Measurements from ENCODE around the gene FAM180B.

Gene FAM180B

DNA sequence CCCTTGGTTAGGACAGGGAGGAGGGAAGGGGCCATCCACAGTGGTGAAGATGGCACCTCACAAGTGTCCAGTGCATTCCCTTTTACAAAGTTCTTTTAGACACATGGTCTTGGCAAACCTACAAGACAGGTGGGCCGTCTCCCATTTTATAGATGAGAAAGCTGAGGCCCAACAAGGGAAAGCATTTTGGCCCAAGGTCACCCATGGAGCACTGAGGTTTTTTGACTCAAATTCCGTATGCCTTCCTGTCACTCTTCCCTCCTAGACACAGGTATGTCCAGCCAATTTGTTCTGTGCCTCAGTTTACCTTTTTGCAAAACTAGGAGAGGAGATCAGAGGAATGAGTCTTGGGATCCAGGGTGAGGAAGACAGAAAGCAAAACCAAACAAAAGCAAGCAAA is 6.5 kb downstream of the FAM180B start:
- Histone ChIP-seq H4K8ac (ENCODE audit: low read depth, low read length) (no peak overlapping the region), H2BK15ac (replicated peaks; ENCODE audit: low read depth) (no peak overlapping the region), H3K36me3 (ENCODE audit: control insufficient read depth, insufficient read depth, low read length) (no peaks in the 10 kb centered on the region), H2AK5ac (ENCODE audit: low read length) (no peak overlapping the region), H3K9ac (ENCODE audit: low read length) (no peak overlapping the region), H3K79me2 (ENCODE audit: control insufficient read depth, insufficient read depth, low read length) (no peaks in the 10 kb centered on the region), H3K56ac (ENCODE audit: low read length) (no peak overlapping the region), H3K23ac (ENCODE audit: low read length) (no peak overlapping the region), H3K79me1 (ENCODE audit: low read length) (no peaks in the 10 kb centered on the region), H3K27me3 (ENCODE audit: insufficient read depth, low read length, poor library complexity) (peaks cover 16% of the 10 kb centered on the region), H3K4me2 (ENCODE audit: low read length) (no peak overlapping the region), H4K5ac (ENCODE audit: low read length) (no peak overlapping the region), H3K4ac (ENCODE audit: low read depth, low read length) (no peak overlapping the region), H3K18ac (ENCODE audit: low read length) (no peak overlapping the region), H3K4me1 (ENCODE audit: control insufficient read depth, low read depth, low read length) (peaks cover 2% of the 10 kb centered on the region), H3K27ac (ENCODE audit: low read depth, low read length) (no peak overlapping the region), H2BK5ac (ENCODE audit: low read length) (no peak overlapping the region), H2BK120ac (ENCODE audit: low read depth, low read length) (no peak overlapping the region), H3K4me3 (ENCODE audit: low read length) (no peak overlapping the region)
- DNase-seq, result no peak
- no CpG with 5 or more reads among the region's 2 CpGs for WGBS (ENCODE audit: extremely low coverage, insufficient coverage, low lambda C conversion rate)

DNA sequence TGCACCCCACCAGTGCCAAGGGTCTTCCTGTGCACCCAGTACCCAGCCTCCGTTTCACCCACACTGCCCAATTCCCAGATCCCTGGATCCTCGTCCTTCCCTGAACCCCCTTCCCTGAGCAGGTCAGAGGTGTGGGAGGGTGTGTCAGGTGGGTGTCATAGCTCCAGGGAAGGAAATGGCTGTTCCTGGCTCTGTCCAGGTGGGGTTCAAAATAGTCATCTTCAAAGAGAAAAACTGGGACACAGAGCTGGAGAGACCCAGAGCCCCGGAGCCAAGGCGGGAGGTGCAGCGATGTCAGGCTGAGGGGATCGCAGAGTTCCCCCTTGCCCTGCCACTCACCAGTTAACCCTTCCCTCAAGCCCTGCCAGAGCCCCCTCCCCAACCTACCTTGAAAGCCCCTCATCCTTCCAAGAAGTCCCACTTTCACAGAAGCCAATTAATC is 7.0 kb downstream of the FAM180B start:
- Histone ChIP-seq H3K9ac (ENCODE audit: low read length) (peak overlapping the region; percentile 69), H3K4me3 (ENCODE audit: low read length) (peak overlapping the region; percentile 43), H3K27ac (ENCODE audit: low read depth, low read length) (no peak overlapping the region), H3K56ac (ENCODE audit: low read length) (peak overlapping the region; percentile 15), H4K5ac (ENCODE audit: low read length) (no peak overlapping the region), H3K23ac (ENCODE audit: low read length) (no peak overlapping the region), H2BK15ac (replicated peaks; ENCODE audit: low read depth) (no peak overlapping the region), H3K79me2 (ENCODE audit: control insufficient read depth, insufficient read depth, low read length) (no peaks in the 10 kb centered on the region), H3K27me3 (ENCODE audit: insufficient read depth, low read length, poor library complexity) (peaks cover 16% of the 10 kb centered on the region), H3K18ac (ENCODE audit: low read length) (no peak overlapping the region), H3K4me1 (ENCODE audit: control insufficient read depth, low read depth, low read length) (peaks cover 2% of the 10 kb centered on the region), H2AK5ac (ENCODE audit: low read length) (no peak overlapping the region), H3K4me2 (ENCODE audit: low read length) (peak overlapping the region; percentile 96), H2BK5ac (ENCODE audit: low read length) (no peak overlapping the region), H3K79me1 (ENCODE audit: low read length) (no peaks in the 10 kb centered on the region), H3K4ac (ENCODE audit: low read depth, low read length) (no peak overlapping the region), H4K8ac (ENCODE audit: low read depth, low read length) (no peak overlapping the region), H2BK120ac (ENCODE audit: low read depth, low read length) (no peak overlapping the region), H3K36me3 (ENCODE audit: control insufficient read depth, insufficient read depth, low read length) (no peaks in the 10 kb centered on the region)
- WGBS (ENCODE audit: extremely low coverage, insufficient coverage, low lambda C conversion rate), result no CpG with 5 or more reads among the region's 6 CpGs
- no peak for DNase-seq

DNA sequence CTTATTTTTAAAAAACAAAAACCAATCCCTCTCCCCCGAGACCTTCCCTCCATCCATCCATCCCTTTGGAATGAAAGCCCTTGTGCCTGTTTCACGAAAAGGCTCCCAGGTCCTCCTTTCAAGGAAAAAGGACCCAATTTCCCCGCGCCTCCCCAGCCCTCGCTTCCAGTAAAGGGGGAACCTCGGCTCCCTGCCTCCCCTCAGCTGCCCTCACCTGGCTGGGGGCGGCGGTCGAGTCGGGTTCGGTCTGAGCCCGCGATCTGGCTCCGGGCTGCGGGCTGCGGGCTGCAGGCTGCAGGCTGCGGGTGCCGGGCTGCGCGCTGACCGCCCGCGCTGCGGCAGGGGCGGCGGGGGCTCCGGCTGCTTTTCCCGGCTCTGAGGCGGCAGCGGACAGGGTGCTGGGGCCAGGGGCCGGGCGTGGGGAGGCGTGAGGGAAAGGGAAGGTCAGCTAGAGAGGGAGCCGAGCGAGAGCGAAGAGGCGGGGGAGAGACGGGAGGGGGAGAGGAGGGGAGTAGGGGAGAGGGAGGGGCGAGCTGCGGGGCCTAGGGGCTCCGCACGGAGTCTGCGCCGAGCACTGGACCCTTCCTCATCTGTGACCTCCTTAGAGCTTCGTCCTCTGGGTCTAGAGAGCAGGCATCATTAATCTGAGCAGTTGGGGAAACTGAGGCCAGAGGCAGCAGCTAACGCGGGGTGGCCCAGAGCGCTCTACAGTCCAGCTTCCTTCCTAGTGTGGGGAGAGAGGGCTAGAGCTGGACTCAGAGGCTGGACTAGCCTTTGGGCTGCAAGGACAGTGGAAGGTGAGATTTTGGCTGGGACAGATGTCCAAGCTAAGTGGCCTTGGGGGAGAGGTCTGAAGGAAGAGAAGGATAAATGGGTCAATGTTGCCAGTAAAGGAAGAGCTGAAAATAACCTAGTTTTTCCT is 7.7 kb downstream of the FAM180B start, which contains the start of gene C1QTNF4:
C1QTNF4 (minus strand) TSS at position 478 of the 922 bp plus-strand sequence. CDS start 3,601 bp downstream, outside the sequence.
- Histone ChIP-seq H3K56ac (ENCODE audit: low read length) (peak within 1 kb of the TSS; percentile 83), H3K4ac (ENCODE audit: low read depth, low read length) (no peak within 1 kb of the TSS), H3K79me2 (ENCODE audit: control insufficient read depth, insufficient read depth, low read length) (no peaks in the 10 kb centered on the region), H2BK5ac (ENCODE audit: low read length) (no peak within 1 kb of the TSS), H3K36me3 (ENCODE audit: control insufficient read depth, insufficient read depth, low read length) (no peaks in the 10 kb centered on the region), H3K4me1 (ENCODE audit: control insufficient read depth, low read depth, low read length) (peaks cover 2% of the 10 kb centered on the region), H2BK120ac (ENCODE audit: low read depth, low read length) (no peak within 1 kb of the TSS), H3K27me3 (ENCODE audit: insufficient read depth, low read length, poor library complexity) (peaks cover 16% of the 10 kb centered on the region), H3K4me2 (ENCODE audit: low read length) (peak within 1 kb of the TSS; percentile 96), H2BK15ac (replicated peaks; ENCODE audit: low read depth) (no peak within 1 kb of the TSS), H3K23ac (ENCODE audit: low read length) (no peak within 1 kb of the TSS), H3K27ac (ENCODE audit: low read depth, low read length) (no peak within 1 kb of the TSS), H3K9ac (ENCODE audit: low read length) (peak within 1 kb of the TSS; percentile 69), H4K8ac (ENCODE audit: low read depth, low read length) (no peak within 1 kb of the TSS), H3K4me3 (ENCODE audit: low read length) (peak within 1 kb of the TSS; percentile 43), H3K79me1 (ENCODE audit: low read length) (no peaks in the 10 kb centered on the region), H2AK5ac (ENCODE audit: low read length) (no peak within 1 kb of the TSS), H3K18ac (ENCODE audit: low read length) (peak within 1 kb of the TSS; percentile 53), H4K5ac (ENCODE audit: low read length) (no peak within 1 kb of the TSS)
- DNase-seq, result no peak
- WGBS (ENCODE audit: extremely low coverage, insufficient coverage, low lambda C conversion rate), result no CpG with 5 or more reads among the region's 48 CpGs

DNA sequence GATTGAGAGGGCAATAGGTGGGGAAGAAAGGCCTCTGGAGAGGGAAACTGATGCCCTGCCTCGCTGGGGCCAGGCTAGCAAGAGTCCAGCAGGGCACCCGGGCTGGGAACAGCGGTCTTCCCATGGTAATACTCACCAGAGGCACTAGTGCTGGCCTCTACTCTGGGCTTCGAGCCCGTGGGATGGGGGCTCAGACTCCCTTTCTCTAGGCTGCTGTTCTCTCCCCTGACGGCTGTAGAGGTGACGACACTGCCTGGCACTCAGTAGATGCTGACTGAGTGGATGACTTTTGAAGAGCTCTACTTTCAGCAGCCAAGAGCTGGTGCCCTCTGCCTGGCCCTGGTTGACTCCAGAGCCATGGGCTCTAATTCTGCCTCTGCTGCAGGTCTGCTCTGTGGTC is 8.6 kb downstream of the FAM180B start:
- no peak overlapping the region for H3K23ac ChIP-seq (ENCODE audit: low read length)
- peaks cover 16% of the 10 kb centered on the region for H3K27me3 ChIP-seq (ENCODE audit: insufficient read depth, low read length, poor library complexity)
- no peak overlapping the region for H4K8ac ChIP-seq (ENCODE audit: low read depth, low read length)
- no peak overlapping the region for H3K4me2 ChIP-seq (ENCODE audit: low read length)
- no peak overlapping the region for H3K4ac ChIP-seq (ENCODE audit: low read depth, low read length)
- H2BK15ac ChIP-seq (replicated peaks; ENCODE audit: low read depth), result no peak overlapping the region
- no peak overlapping the region for H3K27ac ChIP-seq (ENCODE audit: low read depth, low read length)
- no peaks in the 10 kb centered on the region for H3K36me3 ChIP-seq (ENCODE audit: control insufficient read depth, insufficient read depth, low read length)
- DNase-seq, result no peak
- H2AK5ac ChIP-seq (ENCODE audit: low read length), result no peak overlapping the region
- H2BK120ac ChIP-seq (ENCODE audit: low read depth, low read length), result no peak overlapping the region
- no peak overlapping the region for H3K18ac ChIP-seq (ENCODE audit: low read length)
- H3K56ac ChIP-seq (ENCODE audit: low read length), result no peak overlapping the region
- H3K79me1 ChIP-seq (ENCODE audit: low read length), result no peaks in the 10 kb centered on the region
- no peak overlapping the region for H3K9ac ChIP-seq (ENCODE audit: low read length)
- H3K4me3 ChIP-seq (ENCODE audit: low read length), result no peak overlapping the region
- H4K5ac ChIP-seq (ENCODE audit: low read length), result no peak overlapping the region
- no peak overlapping the region for H2BK5ac ChIP-seq (ENCODE audit: low read length)
- H3K4me1 ChIP-seq (ENCODE audit: control insufficient read depth, low read depth, low read length), result peaks cover 2% of the 10 kb centered on the region
- H3K79me2 ChIP-seq (ENCODE audit: control insufficient read depth, insufficient read depth, low read length), result no peaks in the 10 kb centered on the region
- WGBS (ENCODE audit: extremely low coverage, insufficient coverage, low lambda C conversion rate), result no CpG with 5 or more reads among the region's 7 CpGs

- Histone ChIP-seq H3K36me3 (ENCODE audit: control insufficient read depth, insufficient read depth, low read length) (no peaks in the 10 kb centered on the region), H3K27ac (ENCODE audit: low read depth, low read length) (no peak overlapping the region), H2BK15ac (replicated peaks; ENCODE audit: low read depth) (no peak overlapping the region), H3K79me2 (ENCODE audit: control insufficient read depth, insufficient read depth, low read length) (no peaks in the 10 kb centered on the region), H3K23ac (ENCODE audit: low read length) (no peak overlapping the region), H3K56ac (ENCODE audit: low read length) (no peak overlapping the region), H4K5ac (ENCODE audit: low read length) (no peak overlapping the region), H3K4ac (ENCODE audit: low read depth, low read length) (no peak overlapping the region), H4K8ac (ENCODE audit: low read depth, low read length) (no peak overlapping the region), H3K4me2 (ENCODE audit: low read length) (no peak overlapping the region), H3K27me3 (ENCODE audit: insufficient read depth, low read length, poor library complexity) (peaks cover 16% of the 10 kb centered on the region), H3K79me1 (ENCODE audit: low read length) (no peaks in the 10 kb centered on the region), H3K4me1 (ENCODE audit: control insufficient read depth, low read depth, low read length) (peaks cover 2% of the 10 kb centered on the region), H3K18ac (ENCODE audit: low read length) (no peak overlapping the region), H2AK5ac (ENCODE audit: low read length) (no peak overlapping the region), H3K9ac (ENCODE audit: low read length) (no peak overlapping the region), H2BK120ac (ENCODE audit: low read depth, low read length) (no peak overlapping the region), H3K4me3 (ENCODE audit: low read length) (no peak overlapping the region), H2BK5ac (ENCODE audit: low read length) (no peak overlapping the region)
- WGBS (ENCODE audit: extremely low coverage, insufficient coverage, low lambda C conversion rate), result no CpG with 5 or more reads among the region's 1 CpG
- DNase-seq, result no peak
Observed at GRCh38 chr11:47595967-47596366, 9.5 kb downstream of the FAM180B start.
